NCI-H1417 treated with DMSO at 0.1 percent for 48 hours (cell line): ENCODE data around the gene VSNL1.

Experiments
- DNase-seq: peaks from one replicate; lab custom pipeline; 2025; lab: John Stamatoyannopoulos, UW

VSNL1 gene

GRCh38 chr2:17646081-17646554 is 105.6 kb downstream of the VSNL1 start:
- no peak for DNase-seq

GRCh38 chr2:17646838-17647701 is 106.6 kb downstream of the VSNL1 start:
- no peak for DNase-seq

GRCh38 chr2:17648581-17648980 is 108.1 kb downstream of the VSNL1 start:
- no peak for DNase-seq

DNA sequence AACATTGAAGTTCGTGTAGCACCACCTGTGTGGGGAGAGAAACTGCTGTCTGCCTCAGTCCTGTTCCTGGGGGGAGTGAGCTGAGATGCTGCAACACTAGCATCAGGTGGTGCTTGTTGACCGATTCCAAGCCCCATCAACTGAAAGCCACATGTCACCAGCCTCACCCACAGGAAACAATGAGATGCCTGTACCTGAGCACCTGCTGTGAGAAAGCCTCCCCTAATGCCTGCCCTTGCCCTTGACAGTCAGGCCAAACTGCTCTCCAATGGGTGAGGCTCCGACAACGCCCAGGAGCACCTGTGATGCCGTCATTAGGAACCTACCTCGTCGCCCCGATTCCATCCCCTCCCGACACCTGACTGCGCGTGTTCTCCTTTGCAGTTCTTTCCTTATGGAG is 108.5 kb downstream of the VSNL1 start:
- no peak for DNase-seq

GRCh38 chr2:17652681-17653394 is 112.3 kb downstream of the VSNL1 start:
- no peak for DNase-seq

- DNase-seq, result no peak
Measured at GRCh38 chr2:17657759-17658158, 117.3 kb downstream of the VSNL1 start.

- DNase-seq, result no peak
Measured at GRCh38 chr2:17658251-17658843, 117.9 kb downstream of the VSNL1 start.

DNA sequence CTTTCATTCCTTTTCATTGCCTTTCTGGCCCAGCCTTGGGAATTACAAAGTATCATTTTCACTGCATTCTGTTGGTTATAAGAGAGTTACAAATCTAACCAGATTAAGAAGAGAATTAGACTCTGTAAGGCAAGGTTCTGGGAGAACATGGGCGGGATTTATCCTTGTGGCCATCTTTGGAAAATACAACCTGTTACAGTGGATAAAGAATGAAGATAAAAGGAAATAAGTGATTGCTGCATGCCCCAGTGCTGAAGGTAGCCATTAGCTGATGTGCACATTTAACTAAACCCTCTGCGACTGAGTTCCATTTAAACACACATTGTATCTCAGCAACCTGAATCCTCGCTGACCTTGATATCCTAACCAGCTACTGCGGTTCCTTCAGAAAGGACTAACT is 119.7 kb downstream of the VSNL1 start:
- DNase-seq, result no peak

DNA sequence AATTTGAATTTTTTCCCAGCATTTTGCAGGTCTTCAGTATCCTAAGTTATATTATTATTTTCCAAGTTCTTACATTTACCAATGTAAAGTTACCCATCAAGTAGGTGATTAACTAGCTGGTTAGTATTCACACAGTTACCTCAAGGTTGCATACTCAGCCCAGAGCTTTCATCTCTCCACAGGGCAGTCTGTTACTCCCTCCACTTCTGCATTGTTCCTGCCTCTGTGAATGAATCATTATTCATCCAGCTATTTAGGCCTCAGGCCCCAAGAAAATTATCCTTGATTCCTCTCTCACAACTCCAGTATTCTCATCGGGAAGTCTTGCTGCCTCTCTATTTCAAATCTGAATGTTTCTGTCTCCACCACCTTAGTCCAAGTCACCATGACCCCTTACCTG is 121.0 kb downstream of the VSNL1 start:
- no peak for DNase-seq

- no peak for DNase-seq
Measured at GRCh38 chr2:17662723-17663122, 122.2 kb downstream of the VSNL1 start.

DNA sequence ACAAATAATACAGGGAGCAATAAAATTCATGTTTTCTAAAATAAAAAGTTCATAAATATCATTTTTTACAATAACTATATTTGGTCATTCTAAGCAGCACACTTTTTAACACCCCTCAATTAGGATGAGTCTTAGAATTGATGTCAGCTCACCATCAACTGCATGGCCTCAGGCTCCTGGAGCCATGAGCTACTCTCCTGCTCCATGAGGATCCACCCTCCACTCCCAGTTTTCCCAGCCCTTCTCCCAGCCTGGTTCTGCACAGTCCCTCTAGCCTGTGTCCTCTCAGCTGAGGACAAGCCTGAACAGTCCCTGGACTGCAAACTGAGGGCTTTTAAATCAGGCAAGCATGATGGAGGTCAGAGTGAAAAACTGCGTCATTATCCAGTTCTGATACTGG is 124.0 kb downstream of the VSNL1 start:
- DNase-seq, result no peak

- DNase-seq, result no peak
Measured at GRCh38 chr2:17667898-17668297, 127.4 kb downstream of the VSNL1 start.

- DNase-seq, result no peak
Measured at GRCh38 chr2:17672583-17673317, 132.3 kb downstream of the VSNL1 start.

GRCh38 chr2:17674817-17675216 is 134.3 kb downstream of the VSNL1 start:
- no peak for DNase-seq

DNA sequence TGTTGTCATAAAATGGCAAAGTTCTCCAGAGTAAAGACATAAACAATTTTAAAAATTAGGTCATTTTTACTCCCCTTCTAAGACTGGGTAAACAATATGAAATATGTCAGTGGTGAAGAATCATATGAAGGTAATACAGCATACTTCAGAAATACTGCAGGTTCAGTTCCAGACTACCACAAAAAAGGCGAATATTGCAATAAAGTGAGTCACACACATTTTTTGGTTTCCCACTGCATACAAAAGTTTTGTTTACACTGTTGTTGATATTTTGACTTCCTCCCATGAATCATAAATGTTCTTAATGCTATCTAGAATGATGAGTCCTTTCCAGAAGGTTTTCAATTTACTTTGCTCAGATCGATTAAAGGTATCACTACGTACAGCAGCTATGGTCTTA is 139.6 kb downstream of the VSNL1 start:
- DNase-seq, result no peak

DNA sequence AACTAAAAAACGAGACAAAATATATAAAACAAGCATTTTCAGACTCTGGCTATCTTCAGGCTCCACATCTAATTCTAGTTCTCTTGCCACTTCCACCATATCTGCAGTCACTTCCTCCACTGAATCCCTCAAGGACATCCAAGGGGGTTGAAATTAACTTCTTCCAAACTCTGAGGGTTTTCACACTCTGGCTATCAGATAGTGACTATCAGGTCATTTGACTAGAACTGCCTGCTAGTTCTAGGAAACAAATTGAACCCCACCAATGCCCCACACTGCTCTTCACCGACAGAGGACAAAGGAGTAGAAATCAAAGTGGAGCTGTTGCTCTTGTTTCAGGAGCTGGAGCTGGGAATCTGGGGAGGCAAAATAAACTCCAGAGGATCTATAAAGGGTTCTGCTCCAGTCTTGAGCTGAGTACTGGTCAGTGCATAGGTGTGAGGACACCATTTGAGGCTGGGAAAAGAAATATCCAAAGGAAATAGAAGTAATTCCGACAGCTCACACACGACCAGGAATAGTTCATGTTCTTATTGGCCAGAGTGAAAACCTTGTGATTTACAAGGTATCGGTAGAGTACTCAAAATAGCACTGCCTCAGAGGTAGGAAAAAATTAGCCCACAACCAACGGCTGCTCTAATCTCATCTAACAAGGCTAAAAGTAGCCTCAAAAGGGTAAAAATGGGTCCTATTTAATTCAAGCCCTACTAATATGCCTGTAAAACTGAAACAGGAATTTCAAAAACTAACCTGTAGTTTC is 141.8 kb downstream of the VSNL1 start:
- no peak for DNase-seq

- no peak for DNase-seq
Measured at GRCh38 chr2:17683981-17684380, 143.5 kb downstream of the VSNL1 start.

DNA sequence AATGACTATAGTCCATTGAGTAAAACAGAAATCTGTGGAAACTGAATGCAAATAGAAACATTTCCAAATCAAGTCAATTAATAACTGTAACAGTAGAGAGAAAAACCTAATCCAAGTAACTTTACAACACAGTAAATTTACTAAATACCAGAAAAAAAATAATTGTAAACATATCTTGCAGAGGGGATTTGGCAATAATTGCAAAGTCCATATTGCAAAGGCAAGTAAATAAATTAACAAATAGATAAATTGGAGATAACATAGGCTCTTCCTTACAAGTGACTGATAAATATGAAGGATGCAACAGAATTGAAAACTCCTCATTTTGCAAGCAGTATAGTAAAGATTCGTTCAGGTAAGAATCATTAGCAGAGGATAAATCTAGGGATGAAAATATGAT is 148.1 kb downstream of the VSNL1 start:
- DNase-seq, result no peak

- no peak for DNase-seq
Measured at GRCh38 chr2:17689010-17689409, 148.5 kb downstream of the VSNL1 start.

GRCh38 chr2:17690776-17691175 is 150.3 kb downstream of the VSNL1 start:
- no peak for DNase-seq
